WERI-Rb-1 (cell line): ENCODE measurements around the gene ACADVL.
"Not testable (repeated sequence)": the region's sequence is repeated elsewhere in the genome, so short reads cannot be mapped to it uniquely, and the experiment has no call there.

Experiments used
- DNase-seq: peaks from one replicate; pipeline ENCODE4 v3.0.0-alpha.2; 2020
- H3K27ac ChIP-seq: fragments of 250-450 bp; sonication (Bioruptor Pico); 2 replicates; pipeline ENCODE4 v1.5.1; 2020; ENCODE audit warnings: mild to moderate bottlenecking, moderate library complexity
- H3K27me3 ChIP-seq: fragments of 250-450 bp; sonication (Bioruptor Pico); 2 replicates; pipeline ENCODE4 v1.5.1; 2021; ENCODE audit warnings: mild to moderate bottlenecking, low read depth, moderate library complexity; ENCODE audit not compliant: insufficient read depth, severe bottlenecking
- H3K36me3 ChIP-seq: fragments of 250-450 bp; sonication (Bioruptor Pico); 2 replicates; pipeline ENCODE4 v1.5.1; 2020; ENCODE audit warnings: mild to moderate bottlenecking, moderate library complexity
- H3K4me3 ChIP-seq: 2 replicates; pipeline ENCODE4 v1.5.1; 2011; ENCODE audit warnings: low read depth, mild to moderate bottlenecking, control low read depth, low read length
- H3K9me3 ChIP-seq: fragments of 250-450 bp; sonication (Bioruptor Pico); 2 replicates; pipeline ENCODE4 v1.5.1; 2021; ENCODE audit warnings: mild to moderate bottlenecking, moderate library complexity; ENCODE audit not compliant: severe bottlenecking
- TF ChIP-seq, protein P1 (sequence below): IDR thresholded peaks from 2 replicates; pipeline ENCODE4 v1.5.1; 2011; ENCODE audit warnings: low read depth, mild to moderate bottlenecking, control low read depth, inconsistent platforms, low read length

Gene ACADVL

DNA sequence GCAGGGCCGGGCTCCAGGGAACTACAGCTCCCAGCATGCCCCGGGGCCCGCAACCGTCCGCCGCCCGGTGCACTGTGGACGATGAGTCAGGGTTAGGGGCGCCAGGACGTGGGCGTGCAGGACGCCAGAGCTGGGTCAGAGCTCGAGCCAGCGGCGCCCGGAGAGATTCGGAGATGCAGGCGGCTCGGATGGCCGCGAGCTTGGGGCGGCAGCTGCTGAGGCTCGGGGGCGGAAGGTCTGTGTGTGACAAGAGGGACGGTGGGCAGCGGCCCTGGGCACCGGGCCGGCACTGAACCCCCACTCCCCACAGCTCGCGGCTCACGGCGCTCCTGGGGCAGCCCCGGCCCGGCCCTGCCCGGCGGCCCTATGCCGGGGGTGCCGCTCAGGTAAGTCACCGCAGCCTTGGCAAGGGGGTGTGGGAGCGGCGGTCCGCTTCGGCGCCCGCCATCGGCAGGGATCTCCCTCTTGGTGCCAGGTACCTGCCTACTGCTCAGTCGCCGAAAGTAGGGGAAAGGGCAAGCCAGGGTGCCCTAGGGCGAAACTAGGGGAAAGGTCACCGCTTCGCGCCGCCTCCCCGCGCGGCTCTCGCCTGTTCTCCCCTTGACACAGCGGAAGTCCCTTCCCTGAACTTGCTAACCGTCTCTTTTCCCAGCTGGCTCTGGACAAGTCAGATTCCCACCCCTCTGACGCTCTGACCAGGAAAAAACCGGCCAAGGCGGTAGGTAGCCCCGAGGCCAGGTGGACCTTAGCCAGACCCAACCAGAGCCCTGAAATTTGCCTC, at the start of gene ACADVL, which contains the start of gene DLG4:
ACADVL (plus strand) TSS at position 127 of the 781 bp plus-strand sequence; CDS start at position 174, 47 bp downstream.
DLG4 (minus strand) TSS at position 25 of the 781 bp plus-strand sequence.
- Histone ChIP-seq H3K27ac (peak within 1 kb of the TSS; percentile 94), H3K9me3 (no peaks in the 10 kb centered on the region), H3K27me3 (no peaks in the 10 kb centered on the region), H3K36me3 (peaks cover 44% of the 10 kb centered on the region), H3K4me3 (peak within 1 kb of the TSS; percentile 75)
- TF ChIP-seq, protein P1, sequence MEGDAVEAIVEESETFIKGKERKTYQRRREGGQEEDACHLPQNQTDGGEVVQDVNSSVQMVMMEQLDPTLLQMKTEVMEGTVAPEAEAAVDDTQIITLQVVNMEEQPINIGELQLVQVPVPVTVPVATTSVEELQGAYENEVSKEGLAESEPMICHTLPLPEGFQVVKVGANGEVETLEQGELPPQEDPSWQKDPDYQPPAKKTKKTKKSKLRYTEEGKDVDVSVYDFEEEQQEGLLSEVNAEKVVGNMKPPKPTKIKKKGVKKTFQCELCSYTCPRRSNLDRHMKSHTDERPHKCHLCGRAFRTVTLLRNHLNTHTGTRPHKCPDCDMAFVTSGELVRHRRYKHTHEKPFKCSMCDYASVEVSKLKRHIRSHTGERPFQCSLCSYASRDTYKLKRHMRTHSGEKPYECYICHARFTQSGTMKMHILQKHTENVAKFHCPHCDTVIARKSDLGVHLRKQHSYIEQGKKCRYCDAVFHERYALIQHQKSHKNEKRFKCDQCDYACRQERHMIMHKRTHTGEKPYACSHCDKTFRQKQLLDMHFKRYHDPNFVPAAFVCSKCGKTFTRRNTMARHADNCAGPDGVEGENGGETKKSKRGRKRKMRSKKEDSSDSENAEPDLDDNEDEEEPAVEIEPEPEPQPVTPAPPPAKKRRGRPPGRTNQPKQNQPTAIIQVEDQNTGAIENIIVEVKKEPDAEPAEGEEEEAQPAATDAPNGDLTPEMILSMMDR, result no peak
- peak; percentile 90 for DNase-seq

DNA sequence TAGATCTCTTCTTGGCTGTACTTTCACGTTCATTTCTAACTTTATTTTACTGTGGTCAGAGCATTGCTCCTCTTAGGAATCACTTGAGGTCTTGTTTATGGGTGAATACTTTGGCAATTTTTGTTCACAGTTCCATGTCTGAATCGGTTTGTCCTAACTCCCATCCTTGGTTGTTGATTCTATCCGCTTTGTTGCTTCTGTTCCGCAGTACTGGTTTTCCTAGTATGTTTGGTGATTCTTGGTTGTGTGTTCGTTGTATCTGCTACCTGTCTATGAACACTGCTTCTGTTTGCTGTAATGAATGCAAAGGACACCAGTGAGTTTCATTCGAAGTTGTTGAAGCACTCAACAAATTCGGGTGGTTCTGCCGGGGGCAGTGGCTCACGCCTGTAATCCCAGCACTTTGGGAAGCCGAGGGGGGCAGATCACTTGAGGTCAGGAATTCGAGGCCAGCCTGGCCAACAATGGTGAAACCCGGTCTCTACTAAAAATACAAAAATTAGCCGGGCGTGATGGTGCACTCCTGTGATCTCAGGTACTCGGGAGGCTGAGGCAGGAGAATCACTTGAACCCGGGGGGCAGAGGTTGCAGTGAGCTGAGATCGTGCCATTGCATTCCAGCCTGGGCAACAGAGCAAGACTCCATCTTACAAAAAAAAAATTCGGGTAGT, 47.1 kb upstream of the ACADVL start:
- not testable (repeated sequence) for H3K27me3 ChIP-seq, H3K9me3 ChIP-seq, H3K4me3 ChIP-seq, DNase-seq, H3K36me3 ChIP-seq, H3K27ac ChIP-seq

DNA sequence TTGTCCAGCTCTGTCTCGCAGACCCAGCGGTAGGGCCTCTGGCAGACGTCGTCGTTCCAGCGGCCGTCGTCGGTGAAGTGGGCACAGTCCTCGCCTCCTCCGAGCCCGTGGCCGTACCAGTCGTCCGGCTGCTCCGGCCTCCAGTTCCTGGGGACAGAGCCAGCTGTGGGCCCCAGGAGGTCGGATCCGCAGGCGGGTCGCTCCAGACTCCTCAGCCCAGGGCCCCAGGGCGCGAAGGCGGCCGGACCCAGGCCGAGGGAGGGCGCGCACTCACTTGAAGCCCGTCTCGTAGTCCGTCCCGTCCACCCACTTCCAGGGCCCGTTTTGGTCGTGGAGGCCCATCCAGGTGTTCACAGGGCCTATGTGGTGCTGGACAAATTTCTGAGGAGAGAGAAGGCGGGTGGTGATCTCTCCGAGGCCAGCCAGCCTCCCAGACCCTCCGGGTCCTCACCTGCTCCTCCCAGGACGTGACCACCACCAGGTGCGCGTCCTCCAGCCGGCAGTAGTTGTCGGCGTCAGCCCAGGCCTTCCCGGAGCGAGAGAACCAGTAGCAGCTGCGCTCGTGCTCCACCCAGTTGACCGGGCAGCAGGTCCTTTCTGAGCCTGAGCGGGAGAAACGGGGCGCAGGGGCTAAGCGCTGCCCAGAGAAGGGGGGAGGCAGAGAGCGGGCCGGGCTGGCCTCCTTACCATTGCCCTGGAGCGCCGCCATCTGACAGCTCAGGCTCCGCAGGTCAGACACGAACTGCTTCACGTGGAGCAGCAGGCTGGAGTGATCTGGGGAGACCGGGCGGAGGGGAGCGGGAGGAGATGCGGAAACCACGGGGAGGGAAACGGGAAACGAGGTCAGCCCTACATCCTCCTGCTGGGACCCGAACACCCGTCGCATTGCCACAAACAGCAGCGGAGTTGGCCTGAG, 45.8 kb upstream of the ACADVL start:
- no peaks in the 10 kb centered on the region for H3K27me3 ChIP-seq
- H3K27ac ChIP-seq, result no peak overlapping the region
- no peak for DNase-seq
- H3K4me3 ChIP-seq, result no peak overlapping the region
- TF ChIP-seq, protein P1, result no peak
- H3K36me3 ChIP-seq, result peaks cover 3% of the 10 kb centered on the region
- no peaks in the 10 kb centered on the region for H3K9me3 ChIP-seq

DNA sequence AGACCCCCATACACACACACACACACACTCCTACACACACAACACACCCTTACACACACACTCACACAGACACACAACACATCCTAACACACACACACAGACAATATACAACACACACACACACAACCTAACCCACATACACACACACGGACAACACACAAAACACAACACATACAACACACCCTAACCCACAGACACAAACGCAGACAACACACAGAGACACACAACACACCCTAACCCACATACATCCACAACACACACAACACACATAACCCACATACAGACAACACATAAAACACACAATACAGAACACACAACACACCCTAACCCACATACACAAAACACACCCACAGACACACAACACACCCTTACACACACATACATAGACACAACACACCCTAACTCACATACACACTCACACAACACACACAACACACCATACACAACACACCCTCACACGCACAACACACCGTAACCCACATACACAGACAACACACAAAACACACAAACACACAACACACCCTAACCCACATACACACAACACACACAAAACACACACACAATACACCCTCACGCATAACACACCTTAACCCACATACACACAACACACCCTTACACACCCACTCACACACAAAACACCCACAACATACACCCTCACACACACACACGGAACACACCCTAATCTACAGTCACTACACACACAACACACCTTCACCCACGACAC, 45.0 kb upstream of the ACADVL start:
- Histone ChIP-seq H3K27ac (no peak overlapping the region), H3K4me3 (no peak overlapping the region)
- TF ChIP-seq, protein P1, result no peak

DNA sequence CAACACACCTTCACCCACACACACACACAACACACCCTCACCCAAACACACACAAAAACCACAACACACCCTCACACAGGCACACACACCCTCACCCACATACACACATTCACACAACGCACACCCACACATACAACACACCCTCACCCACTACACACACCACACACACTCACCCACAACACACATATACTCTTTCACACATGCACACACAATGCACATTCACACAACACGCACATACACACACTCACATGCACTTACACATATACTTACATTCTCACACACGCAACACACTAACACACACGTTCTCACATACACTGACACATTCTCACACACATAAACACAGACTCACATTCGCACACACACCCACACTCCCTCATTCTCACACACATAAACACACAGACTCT, 44.4 kb upstream of the ACADVL start:
- no peak for DNase-seq
- no peak overlapping the region for H3K27ac ChIP-seq
- H3K9me3 ChIP-seq, result no peaks in the 10 kb centered on the region
- peaks cover 3% of the 10 kb centered on the region for H3K36me3 ChIP-seq
- no peaks in the 10 kb centered on the region for H3K27me3 ChIP-seq
- TF ChIP-seq, protein P1, result no peak
- H3K4me3 ChIP-seq, result no peak overlapping the region

More for the DNA sequence above, 45.0 kb upstream of the ACADVL start:
- Histone ChIP-seq H3K36me3 (peaks cover 3% of the 10 kb centered on the region), H3K9me3 (no peaks in the 10 kb centered on the region), H3K27me3 (no peaks in the 10 kb centered on the region)
- no peak for DNase-seq
